Hematopoietic multipotent progenitor cell treated with erythropoietin and hydrocortisone succinate and interleukin-3 and kit ligand, for 17 days (in vitro differentiated cells): Measurements from ENCODE around the gene SLC22A24.
"Not testable (repeated sequence)": the region's sequence is repeated elsewhere in the genome, so short reads cannot be mapped to it uniquely, and the experiment has no call there.

Experiments
- DNase-seq: peaks from one replicate; pipeline ENCODE4 v3.0.0-alpha.2; 2015; ENCODE audit warnings: low spot score

Gene SLC22A24, protein sequence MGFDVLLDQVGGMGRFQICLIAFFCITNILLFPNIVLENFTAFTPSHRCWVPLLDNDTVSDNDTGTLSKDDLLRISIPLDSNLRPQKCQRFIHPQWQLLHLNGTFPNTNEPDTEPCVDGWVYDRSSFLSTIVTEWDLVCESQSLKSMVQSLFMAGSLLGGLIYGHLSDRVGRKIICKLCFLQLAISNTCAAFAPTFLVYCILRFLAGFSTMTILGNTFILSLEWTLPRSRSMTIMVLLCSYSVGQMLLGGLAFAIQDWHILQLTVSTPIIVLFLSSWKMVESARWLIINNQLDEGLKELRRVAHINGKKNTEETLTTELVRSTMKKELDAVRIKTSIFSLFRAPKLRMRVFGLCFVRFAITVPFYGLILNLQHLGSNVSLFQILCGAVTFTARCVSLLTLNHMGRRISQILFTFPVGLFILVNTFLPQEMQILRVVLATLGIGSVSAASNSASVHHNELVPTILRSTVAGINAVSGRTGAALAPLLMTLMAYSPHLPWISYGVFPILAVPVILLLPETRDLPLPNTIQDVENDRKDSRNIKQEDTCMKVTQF

DNA sequence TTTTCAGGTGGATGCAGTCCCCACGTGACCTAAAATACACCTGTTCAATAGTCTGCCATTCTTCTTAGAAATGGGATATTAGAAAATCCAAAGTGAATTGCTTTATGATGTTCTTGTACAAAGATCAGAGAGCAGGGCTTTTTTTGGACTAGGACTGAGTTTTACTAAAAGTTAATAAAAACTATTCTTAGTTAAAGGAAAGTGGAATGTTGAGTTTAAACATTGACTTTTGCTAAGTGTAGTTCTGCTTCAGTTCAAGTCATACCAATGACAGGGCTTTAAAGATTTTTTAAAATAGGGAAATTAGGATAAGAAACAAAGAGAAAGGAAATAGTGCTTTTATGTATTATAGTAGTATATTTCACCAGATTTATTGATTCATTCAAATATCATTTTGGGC lies at the start of gene SLC22A24:
SLC22A24 (minus strand) TSS at position 101 of the 400 bp plus-strand sequence. CDS start 442 bp downstream, outside the sequence.
- no peak for DNase-seq

DNA sequence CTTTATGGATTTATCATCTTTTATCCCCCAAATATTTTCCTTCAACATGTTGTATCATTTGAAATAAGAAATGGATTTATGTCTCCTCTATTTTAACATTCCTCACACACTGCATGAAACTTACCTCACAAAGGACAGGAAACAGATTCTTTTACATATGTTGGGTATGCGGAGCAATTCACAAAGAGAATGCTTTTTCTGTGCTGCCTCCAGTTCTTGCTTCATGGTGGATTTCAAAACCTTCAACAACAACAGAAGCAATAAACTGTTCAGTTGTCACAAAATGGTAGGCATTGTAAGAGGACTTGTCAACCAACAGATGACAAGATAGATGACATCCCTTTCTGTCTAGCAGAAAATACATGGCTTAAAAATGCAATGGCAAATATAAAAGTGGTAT lies 36.5 kb upstream of the SLC22A24 start:
- no peak for DNase-seq

DNA sequence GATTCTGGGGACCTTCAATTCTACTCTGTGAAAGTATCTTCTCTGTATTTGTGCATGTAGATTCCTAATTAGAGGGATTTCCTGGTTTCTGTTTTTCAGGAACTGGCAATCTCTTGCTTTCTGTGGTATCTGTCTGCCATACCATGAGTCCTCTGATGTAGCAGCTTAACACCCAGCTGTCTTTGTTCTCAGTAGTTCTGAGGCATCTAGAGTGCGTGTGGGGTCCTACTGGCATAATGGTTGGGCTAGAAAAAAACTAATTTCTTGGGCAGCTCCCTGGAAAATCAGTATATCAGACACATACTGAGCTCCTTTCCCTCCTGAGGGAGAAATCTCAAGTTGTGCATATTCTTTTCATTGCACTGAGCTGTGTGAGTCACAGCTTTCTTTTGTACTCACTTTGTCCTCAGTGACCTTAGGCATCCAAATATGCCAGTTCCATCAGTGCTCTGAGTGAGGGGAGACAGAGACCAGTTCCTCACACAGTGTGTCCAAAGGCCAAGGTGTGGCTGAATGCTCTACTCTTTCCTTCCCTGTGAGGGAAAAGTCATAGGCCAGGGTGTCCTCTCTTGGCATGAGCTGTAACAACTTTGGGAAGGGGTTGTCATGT lies 35.5 kb upstream of the SLC22A24 start:
- no peak for DNase-seq

DNA sequence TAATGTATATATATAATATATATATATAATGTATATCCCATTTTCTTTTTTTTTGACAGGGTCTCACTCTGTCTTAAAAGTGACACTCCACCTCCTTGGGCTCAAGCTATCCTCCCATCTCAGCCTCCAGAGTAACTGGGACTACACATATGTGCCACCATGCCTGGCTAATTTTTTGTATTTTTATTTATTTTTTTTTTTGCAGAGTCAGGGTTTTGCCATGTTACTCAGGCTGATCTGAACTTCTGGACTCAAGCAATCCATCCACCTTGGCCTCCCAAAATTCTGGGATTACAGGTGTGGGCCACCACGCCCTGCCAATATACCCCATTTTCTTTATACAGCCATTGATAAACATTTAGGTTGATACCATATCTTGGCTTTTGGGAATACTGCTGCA lies 33.9 kb upstream of the SLC22A24 start:
- DNase-seq = no peak

DNA sequence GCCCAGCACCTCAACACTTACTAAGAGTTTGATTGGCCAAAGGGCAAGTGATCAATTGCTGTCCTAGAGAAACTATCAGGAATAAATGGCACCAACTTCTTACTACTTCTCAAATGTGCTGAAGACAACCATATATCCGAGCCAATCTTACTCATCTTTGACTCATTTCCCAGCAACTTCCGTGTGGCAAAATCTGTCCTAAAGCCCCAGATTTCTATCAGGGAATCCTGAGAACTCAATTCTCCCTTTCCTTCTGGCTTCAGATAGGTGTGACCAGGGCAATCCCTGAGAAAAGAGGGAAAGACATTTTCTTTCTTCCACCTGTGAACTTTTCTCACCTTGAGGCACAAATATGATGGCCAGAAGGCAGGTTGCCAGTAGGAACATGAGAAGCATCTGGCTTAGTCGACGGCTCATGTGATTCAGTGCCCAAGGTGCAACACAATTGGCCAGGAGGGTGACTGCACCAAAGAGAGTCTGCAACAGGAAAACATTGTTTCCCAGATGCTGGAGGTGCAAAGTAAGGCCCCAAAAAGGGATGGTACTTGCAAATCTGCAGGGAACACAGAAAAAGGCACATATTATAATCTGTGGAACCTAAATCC lies 21.8 kb upstream of the SLC22A24 start:
- no peak for DNase-seq

DNA sequence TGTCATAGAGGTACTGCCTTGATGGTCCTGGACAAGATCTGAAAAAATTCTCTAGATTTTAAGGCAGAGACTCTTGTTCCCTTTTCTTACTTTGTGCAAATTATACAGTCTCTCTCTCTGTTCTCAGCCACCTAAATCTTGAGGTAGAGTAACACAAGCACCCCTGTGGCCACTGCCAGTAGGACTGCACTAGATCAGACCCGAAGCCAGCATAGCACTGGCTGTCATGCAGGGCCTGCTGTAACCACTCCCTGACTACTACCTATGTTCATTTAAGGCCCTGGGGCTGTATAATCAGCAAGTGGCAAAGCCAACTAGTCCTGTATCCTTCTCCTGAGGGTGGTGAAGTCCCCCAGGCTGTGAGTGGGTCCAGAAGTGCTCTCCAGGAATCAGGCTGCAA lies 11.8 kb upstream of the SLC22A24 start:
- DNase-seq = no peak

DNA sequence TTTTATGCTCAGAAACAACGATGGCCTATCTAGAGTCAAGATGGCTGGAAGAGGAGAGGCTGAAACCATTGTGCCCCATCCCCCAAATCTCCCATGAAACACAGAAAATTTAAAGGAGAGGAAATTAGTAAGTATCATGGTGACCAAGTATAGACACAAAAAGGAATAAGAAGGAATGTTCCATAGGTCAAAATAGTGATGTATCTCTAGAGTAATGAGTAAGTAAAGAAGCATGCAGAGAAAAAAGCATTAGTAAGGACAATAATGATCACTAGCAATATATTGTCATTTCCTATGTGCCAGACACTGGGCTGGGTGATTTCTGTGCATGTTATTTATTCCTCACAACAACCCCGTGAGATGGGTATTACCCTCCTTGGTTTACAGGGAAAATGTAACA lies 2.6 kb upstream of the SLC22A24 start:
- no peak for DNase-seq

DNA sequence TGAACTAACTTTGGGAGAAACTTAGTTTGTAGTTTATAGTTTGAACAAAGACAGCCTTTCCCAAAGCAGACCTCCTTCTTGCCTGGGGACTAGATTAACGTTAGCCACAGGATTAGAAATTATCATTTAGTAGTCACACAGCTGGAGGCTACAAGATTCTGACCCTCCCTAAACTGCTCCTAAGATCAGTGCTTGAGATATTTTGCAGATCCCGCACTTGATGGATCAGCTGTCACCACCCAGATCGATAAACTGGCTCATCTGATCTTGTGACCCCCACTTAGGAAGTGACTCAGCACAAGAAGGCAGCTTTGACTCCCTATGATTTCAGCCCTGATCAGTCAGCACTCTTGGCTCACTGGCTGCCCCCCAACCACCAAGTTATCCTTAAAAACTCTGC lies 1.6 kb downstream of the SLC22A24 start:
- DNase-seq = no peak

DNA sequence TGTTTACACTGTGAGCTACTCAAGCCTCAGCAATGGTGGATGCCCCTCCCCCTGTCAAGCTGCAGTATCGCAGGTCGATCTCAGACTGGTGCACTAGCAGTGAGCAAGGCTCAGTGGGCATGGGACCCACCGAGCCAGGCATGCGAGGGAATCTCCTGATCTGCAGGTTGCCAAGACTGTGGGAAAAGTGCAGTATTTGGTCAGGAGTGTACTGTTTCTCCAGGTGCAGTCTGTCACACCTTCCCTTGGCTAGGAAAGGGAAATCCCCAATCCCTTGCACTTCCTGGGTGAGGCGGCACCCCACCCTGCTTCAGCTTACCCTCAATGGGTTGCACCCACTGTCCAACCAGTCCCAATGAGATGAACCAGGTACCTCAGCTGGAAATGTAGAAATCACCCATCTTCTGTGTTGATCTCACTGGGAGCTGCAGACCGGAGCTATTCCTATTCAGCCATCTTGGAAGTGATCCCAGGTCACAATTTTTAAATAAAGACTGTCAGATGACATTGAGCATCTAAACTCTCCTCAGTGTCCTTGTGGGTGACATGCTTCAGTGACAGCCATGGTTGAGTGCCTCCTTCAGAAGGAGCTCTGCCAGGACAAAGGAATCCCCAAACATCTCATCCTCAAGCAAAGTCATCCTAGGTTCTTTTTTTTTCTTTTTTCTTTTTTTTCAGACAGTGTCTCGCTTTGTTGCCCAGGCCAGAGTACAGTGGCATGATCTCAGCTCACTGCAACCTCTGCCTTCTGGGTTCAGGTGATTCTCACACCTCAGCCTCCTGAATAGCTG lies 10.8 kb downstream of the SLC22A24 start:
- no peak for DNase-seq

DNA sequence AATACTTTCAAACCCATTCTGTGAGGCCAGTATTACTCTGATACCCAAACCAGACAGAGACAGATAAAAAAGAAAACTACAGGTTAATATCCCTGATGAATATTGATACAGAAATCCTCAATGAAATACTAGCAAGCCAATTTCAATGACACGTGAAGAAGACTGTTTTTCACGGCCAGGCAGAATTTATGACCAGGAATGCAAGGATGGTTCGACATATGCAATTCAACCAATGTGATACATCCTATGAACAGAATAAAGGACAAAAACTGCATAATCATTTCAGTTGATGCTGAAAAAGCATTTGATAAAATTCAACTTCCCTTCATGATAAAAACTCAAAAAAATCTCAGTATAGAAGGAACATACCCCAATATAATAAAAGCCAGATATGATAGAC lies 44.5 kb downstream of the SLC22A24 start:
- DNase-seq = no peak

DNA sequence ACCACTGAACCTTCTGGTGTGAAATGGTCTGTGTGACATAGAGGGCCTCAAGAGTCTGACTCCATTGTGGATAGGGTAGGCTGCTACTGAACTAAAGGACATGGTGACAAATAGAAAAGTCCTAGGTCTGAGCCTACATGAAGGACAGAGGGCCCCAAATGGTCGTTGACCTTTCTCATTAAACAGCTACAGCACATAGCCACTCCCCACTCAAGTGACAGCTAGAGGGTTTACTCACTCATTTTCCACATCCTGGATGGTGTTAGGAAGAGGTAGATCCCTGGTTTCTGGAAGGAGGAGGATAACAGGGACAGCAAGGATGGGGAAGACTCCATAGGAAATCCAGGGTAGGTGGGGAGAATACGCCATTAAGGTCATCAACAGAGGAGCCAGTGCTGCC lies 63.3 kb downstream of the SLC22A24 start:
- no peak for DNase-seq

DNA sequence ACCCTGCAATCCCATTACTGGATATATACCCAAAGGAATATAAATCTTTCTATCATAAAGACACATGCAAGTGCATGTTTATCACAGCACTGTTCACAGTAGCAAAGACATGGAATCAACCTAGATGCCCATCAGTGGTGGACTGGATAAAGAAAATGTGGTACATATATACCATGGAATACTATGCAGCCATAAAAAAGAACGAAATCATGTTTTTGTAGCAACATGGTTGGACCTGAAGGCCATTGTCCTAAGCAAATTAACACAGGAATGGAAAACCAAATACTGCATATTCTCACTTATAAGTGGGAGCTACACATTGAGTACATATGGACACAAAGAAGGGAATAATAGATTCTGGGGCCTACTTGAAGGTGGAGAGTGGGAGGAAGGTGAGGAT lies 97.8 kb downstream of the SLC22A24 start:
- not testable (repeated sequence) for DNase-seq

DNA sequence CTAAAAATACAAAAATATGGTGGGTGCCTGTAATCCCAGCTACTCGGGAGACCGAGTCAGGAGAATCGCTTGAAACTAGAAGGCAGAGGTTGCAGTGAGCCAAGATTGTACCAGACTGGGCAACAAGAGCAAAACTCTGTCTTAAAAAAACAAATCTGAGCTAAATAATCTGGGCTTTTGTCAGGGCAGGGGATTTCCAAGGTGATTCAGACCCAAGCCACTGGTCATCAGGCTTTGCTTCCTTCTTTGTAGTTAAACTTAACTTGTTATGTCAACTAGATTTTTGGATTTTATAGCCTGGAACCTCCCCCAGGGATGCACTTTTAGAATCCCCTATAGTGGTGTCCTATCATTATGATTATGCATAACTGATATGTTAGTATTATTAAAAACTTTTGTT lies 101.4 kb downstream of the SLC22A24 start:
- DNase-seq = no peak

DNA sequence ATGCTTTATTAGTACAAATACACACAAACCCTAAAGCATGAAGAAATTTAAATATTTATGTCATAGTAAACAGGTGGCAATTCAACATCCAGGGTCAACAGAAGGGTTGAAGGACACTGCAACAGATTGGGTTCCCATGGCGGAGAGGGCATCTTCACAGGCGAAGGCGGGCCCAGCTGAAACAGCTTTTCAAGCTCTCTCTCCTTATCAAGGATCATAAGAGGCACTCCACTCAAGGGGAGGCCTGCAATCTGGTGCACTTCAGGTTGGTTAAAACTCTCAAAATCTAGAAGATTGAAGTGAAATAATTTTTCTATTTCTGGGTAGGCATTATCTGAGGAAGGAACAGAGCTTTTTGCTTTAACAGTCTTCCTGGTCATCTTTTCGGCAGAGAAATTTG lies 111.6 kb downstream of the SLC22A24 start:
- DNase-seq = no peak
